Measurements from ENCODE around the gene ANKMY1. TPM values are rescaled to one million over a fixed set of nuclear protein-coding genes. Genes with fewer than 3 reads are reported as not detected.

Gene ANKMY1
- total and polyA plus RNA-seq, 3 experiments from 2014 or later = 15.8 to 27.9 (median 22.4) TPM

- no peak for DNase-seq
- no peak overlapping the region for H3K4me3 Mint-ChIP-seq
- H3K9me3 Mint-ChIP-seq = no peaks in the 10 kb centered on the region
- peaks cover 6 to 36% (median 10%) of the 10 kb centered on the region in 3 donors for H3K36me3 Mint-ChIP-seq
- Histone ChIP-seq H3K36me3 (ENCODE audit: insufficient read depth, low read length) (no peaks in the 10 kb centered on the region), H3K27me3 (ENCODE audit: insufficient read depth, low read length, poor library complexity, severe bottlenecking) (no peaks in the 10 kb centered on the region), H3K4me3 (ENCODE audit: low read length) (no peak overlapping the region), H3K27ac (ENCODE audit: low read depth, low read length) (no peak overlapping the region), H3K9me3 (ENCODE audit: low read length) (no peaks in the 10 kb centered on the region), H3K4me1 (ENCODE audit: insufficient read depth, low read length) (peaks cover 11% of the 10 kb centered on the region)
- no peak overlapping the region for H3K27ac Mint-ChIP-seq
- peaks cover 0 to 2% of the 10 kb centered on the region in 2 donors for H3K27me3 Mint-ChIP-seq
- POLR2A ChIA-PET = no interaction called here
- peaks cover 10 to 14% (median 12%) of the 10 kb centered on the region in 3 donors for H3K4me1 Mint-ChIP-seq
- CTCF ChIA-PET = no interaction called here
Observed at GRCh38 chr2:240510513-240511210, 47.1 kb downstream of the ANKMY1 start.

DNA sequence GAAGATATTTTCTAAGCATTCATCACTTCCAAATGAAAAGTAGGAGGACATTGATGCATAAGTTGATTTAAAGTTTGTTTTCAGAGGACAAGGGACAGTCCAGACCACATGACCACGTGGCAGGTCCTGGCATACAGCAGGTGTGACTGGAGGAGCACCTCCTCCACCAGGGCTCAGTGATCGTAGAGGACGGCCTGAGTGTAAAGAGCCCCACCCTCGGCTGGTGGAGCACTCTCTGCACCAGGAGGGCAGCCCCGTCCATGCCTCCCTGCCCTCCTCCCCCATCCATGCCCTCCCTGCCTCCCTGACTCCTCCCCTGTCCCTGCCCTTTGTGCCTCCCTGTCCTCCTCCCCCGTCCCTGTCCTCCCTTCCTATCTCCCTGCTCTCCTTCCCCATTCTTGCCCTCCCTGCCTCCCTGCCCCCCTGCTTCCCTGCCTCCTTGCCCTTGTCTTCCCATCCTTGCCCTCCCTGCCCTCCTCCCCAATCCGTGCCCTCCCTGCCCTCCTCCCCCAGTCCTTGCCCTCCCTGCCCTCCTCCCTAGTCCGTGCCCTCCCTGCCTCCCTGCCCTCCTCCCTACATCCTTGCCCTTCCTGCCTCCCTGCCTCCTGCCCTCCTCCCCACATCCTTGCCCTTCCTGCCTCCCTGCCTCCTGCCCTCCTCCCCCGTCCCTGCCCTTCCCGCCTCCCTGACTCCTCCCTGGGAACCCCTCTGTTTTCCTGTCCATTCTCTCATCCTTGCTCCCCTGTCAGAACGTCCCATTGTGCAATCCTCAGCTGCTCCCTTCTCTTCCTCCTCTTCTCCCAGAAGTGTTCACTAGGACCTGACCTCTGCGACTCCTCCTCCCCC is 47.9 kb downstream of the ANKMY1 start:
- peaks cover 6 to 39% (median 13%) of the 10 kb centered on the region in 3 donors for H3K36me3 Mint-ChIP-seq
- no peaks in the 10 kb centered on the region for H3K9me3 Mint-ChIP-seq
- Histone ChIP-seq H3K27ac (ENCODE audit: low read depth, low read length) (no peak overlapping the region), H3K4me1 (ENCODE audit: insufficient read depth, low read length) (peaks cover 11% of the 10 kb centered on the region), H3K4me3 (ENCODE audit: low read length) (no peak overlapping the region), H3K36me3 (ENCODE audit: insufficient read depth, low read length) (no peaks in the 10 kb centered on the region), H3K9me3 (ENCODE audit: low read length) (no peaks in the 10 kb centered on the region), H3K27me3 (ENCODE audit: insufficient read depth, low read length, poor library complexity, severe bottlenecking) (no peaks in the 10 kb centered on the region)
- peak overlapping the region in 1 of 8 donors; percentile 22 for H3K27ac Mint-ChIP-seq
- DNase-seq = no peak
- no peak overlapping the region for H3K4me3 Mint-ChIP-seq
- H3K4me1 Mint-ChIP-seq = peaks cover 10 to 14% (median 12%) of the 10 kb centered on the region in 3 donors
- peaks cover 0 to 2% of the 10 kb centered on the region in 2 donors for H3K27me3 Mint-ChIP-seq
- POLR2A ChIA-PET = no interaction called here
- CTCF ChIA-PET = no interaction called here

- H3K4me3 ChIP-seq (ENCODE audit: low read length) = no peak overlapping the region
- H3K27me3 Mint-ChIP-seq = peaks cover 0 to 2% of the 10 kb centered on the region in 2 donors
- H3K4me3 Mint-ChIP-seq = no peak overlapping the region
- POLR2A ChIA-PET = no interaction called here
- DNase-seq = no peak
- H3K9me3 Mint-ChIP-seq = no peaks in the 10 kb centered on the region
- peaks cover 6 to 42% (median 15%) of the 10 kb centered on the region in 3 donors for H3K36me3 Mint-ChIP-seq
- H3K27ac ChIP-seq (ENCODE audit: low read depth, low read length) = no peak overlapping the region
- H3K36me3 ChIP-seq (ENCODE audit: insufficient read depth, low read length) = no peaks in the 10 kb centered on the region
- peaks cover 5% of the 10 kb centered on the region for H3K4me1 ChIP-seq (ENCODE audit: insufficient read depth, low read length)
- H3K27me3 ChIP-seq (ENCODE audit: insufficient read depth, low read length, poor library complexity, severe bottlenecking) = no peaks in the 10 kb centered on the region
- peak overlapping the region in 1 of 8 donors; percentile 22 for H3K27ac Mint-ChIP-seq
- H3K9me3 ChIP-seq (ENCODE audit: low read length) = no peaks in the 10 kb centered on the region
- CTCF ChIA-PET = no interaction called here
- H3K4me1 Mint-ChIP-seq = peaks cover 5 to 7% (median 7%) of the 10 kb centered on the region in 3 donors
Observed at GRCh38 chr2:240508832-240509545, 48.8 kb downstream of the ANKMY1 start.

DNA sequence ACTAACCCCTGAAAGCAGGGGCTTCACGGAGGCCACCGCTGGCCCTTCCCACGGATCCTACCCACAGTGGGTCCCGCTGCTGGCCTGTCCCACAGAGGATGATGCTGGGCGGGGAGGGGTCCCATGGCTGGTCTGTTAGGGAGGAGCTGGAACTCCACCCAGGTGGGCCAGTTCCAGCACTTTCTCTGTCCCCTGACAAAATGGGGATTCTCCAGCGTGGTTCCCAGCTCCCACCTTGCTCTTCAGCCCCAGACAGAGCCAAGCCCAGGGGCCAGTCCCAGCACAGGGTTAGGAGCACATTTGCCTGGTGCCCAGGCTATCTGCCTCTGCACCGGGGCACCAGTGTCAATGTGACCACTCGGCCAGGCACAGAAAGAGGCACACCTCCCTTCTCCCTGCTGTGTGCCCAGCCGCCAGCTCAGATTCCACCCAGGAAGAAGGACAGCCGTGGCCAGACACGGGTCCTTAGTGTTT is 50.0 kb downstream of the ANKMY1 start:
- Mint-ChIP-seq H3K27ac (no peak overlapping the region), H3K9me3 (no peaks in the 10 kb centered on the region), H3K4me1 (no peaks in the 10 kb centered on the region), H3K36me3 (peaks cover 6 to 45% (median 12%) of the 10 kb centered on the region in 3 donors), H3K27me3 (peaks cover 0 to 2% of the 10 kb centered on the region in 2 donors), H3K4me3 (no peak overlapping the region)
- ChIA-PET CTCF (interaction anchor here (0.8 kb wide), 1 partner anchor 16 kb away, joined by 3 read pairs; no protein-coding TSS in a partner anchor), POLR2A (no interaction called here)
- Histone ChIP-seq H3K4me3 (ENCODE audit: low read length) (no peak overlapping the region), H3K9me3 (ENCODE audit: low read length) (no peaks in the 10 kb centered on the region), H3K36me3 (ENCODE audit: insufficient read depth, low read length) (no peaks in the 10 kb centered on the region), H3K4me1 (ENCODE audit: insufficient read depth, low read length) (no peaks in the 10 kb centered on the region), H3K27me3 (ENCODE audit: insufficient read depth, low read length, poor library complexity, severe bottlenecking) (no peaks in the 10 kb centered on the region), H3K27ac (ENCODE audit: low read depth, low read length) (no peak overlapping the region)
- DNase-seq = no peak

DNA sequence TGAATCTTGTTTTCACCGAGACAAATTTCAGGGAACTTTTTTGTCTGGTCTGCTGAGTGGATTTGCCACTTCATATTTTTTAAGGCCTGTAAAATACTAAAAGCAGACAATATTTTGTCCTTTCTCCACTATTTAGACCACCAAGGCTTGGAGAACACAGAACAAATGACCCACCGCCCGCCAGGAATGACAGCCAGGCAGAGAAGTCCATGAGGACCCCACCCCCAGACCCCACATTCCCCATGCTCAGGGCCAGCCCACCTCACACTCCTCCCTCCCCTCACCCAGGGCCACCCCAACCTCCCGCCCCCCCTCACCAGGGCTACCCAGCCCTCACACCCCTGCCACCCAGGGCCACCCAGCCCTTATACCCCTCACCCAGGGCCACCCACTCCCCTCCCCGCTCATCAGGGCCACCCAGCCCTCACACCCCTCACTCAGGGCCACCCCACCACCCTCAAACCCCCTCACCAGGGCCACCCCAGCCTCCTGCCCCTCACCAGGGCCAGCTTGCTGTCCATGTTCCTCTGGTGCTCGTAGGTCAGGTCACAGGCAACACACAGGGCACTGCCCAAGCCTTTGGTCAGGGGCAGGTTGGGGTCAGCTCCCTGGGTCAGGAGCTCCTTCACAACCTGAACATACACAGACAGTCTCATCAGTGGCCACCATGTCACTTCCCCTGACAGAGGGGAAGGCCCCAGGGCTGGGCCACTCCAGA is 50.6 kb downstream of the ANKMY1 start:
- Histone ChIP-seq H3K27me3 (ENCODE audit: insufficient read depth, low read length, poor library complexity, severe bottlenecking) (no peaks in the 10 kb centered on the region), H3K4me1 (ENCODE audit: insufficient read depth, low read length) (no peaks in the 10 kb centered on the region), H3K4me3 (ENCODE audit: low read length) (no peak overlapping the region), H3K9me3 (ENCODE audit: low read length) (no peaks in the 10 kb centered on the region), H3K27ac (ENCODE audit: low read depth, low read length) (no peak overlapping the region), H3K36me3 (ENCODE audit: insufficient read depth, low read length) (no peaks in the 10 kb centered on the region)
- Mint-ChIP-seq H3K27me3 (peaks cover 0 to 2% of the 10 kb centered on the region in 2 donors), H3K9me3 (no peaks in the 10 kb centered on the region), H3K4me1 (no peaks in the 10 kb centered on the region), H3K27ac (no peak overlapping the region), H3K36me3 (peaks cover 6 to 41% (median 12%) of the 10 kb centered on the region in 3 donors), H3K4me3 (no peak overlapping the region)
- ChIA-PET CTCF (interaction anchor here (0.8 kb wide), 1 partner anchor 17 kb away, joined by 3 read pairs; no protein-coding TSS in a partner anchor), POLR2A (no interaction called here)
- DNase-seq = no peak

- Histone ChIP-seq H3K27me3 (ENCODE audit: insufficient read depth, low read length, poor library complexity, severe bottlenecking) (no peaks in the 10 kb centered on the region), H3K9me3 (ENCODE audit: low read length) (no peaks in the 10 kb centered on the region), H3K4me1 (ENCODE audit: insufficient read depth, low read length) (no peaks in the 10 kb centered on the region), H3K27ac (ENCODE audit: low read depth, low read length) (no peak overlapping the region), H3K36me3 (ENCODE audit: insufficient read depth, low read length) (no peaks in the 10 kb centered on the region), H3K4me3 (ENCODE audit: low read length) (no peak overlapping the region)
- peaks cover 6 to 37% (median 12%) of the 10 kb centered on the region in 3 donors for H3K36me3 Mint-ChIP-seq
- peaks cover 0 to 2% of the 10 kb centered on the region in 2 donors for H3K27me3 Mint-ChIP-seq
- H3K4me3 Mint-ChIP-seq = no peak overlapping the region
- POLR2A ChIA-PET = no interaction called here
- peak overlapping the region in 1 of 8 donors; percentile 50 for H3K27ac Mint-ChIP-seq
- H3K4me1 Mint-ChIP-seq = no peaks in the 10 kb centered on the region
- H3K9me3 Mint-ChIP-seq = no peaks in the 10 kb centered on the region
- no peak for DNase-seq
- CTCF ChIA-PET = no interaction called here
Observed at GRCh38 chr2:240506406-240507059, 51.3 kb downstream of the ANKMY1 start.

- no peaks in the 10 kb centered on the region for H3K9me3 ChIP-seq (ENCODE audit: low read length)
- no peak for DNase-seq
- Mint-ChIP-seq H3K27me3 (peaks cover 0 to 2% of the 10 kb centered on the region in 2 donors), H3K9me3 (no peaks in the 10 kb centered on the region), H3K4me1 (no peaks in the 10 kb centered on the region), H3K4me3 (no peak overlapping the region), H3K27ac (no peak overlapping the region), H3K36me3 (peaks cover 6 to 40% (median 15%) of the 10 kb centered on the region in 3 donors)
- POLR2A ChIA-PET = no interaction called here
- H3K4me1 ChIP-seq (ENCODE audit: insufficient read depth, low read length) = no peaks in the 10 kb centered on the region
- H3K36me3 ChIP-seq (ENCODE audit: insufficient read depth, low read length) = no peaks in the 10 kb centered on the region
- no peak overlapping the region for H3K27ac ChIP-seq (ENCODE audit: low read depth, low read length)
- CTCF ChIA-PET = no interaction called here
- no peak overlapping the region for H3K4me3 ChIP-seq (ENCODE audit: low read length)
- H3K27me3 ChIP-seq (ENCODE audit: insufficient read depth, low read length, poor library complexity, severe bottlenecking) = no peaks in the 10 kb centered on the region
Observed at GRCh38 chr2:240505910-240506309, 51.9 kb downstream of the ANKMY1 start.

Data from CD8-positive, alpha-beta memory T cell (primary cell).